ENCODE measurements around the gene ROPN1L.
"Not testable (repeated sequence)": the region's sequence is repeated elsewhere in the genome, so short reads cannot be mapped to it uniquely, and the experiment has no call there.

Gene ROPN1L

DNA sequence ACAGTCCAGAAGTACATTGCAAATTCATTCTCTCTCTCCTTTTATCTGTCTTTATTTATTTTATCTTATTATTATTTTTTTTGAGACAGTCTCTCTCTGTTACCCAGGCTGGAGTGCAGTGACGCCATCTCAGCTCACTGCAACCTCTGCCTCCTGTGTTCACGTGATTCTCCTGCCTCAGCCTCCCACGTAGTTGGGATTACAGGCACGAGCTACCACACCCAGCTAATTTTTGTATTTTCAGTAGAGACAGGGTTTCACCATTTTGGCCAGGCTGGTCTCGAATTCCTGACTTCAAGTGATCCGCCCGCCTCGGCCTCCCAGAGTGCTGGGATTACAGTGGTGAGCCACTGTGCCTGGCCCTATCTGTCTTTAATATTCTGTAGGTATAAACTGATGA, 72.9 kb downstream of the ROPN1L start:
- not testable (repeated sequence) for H3K36me3 ChIP-seq (ENCODE audit: control insufficient read depth, insufficient read depth, low read length); H3K9me3 ChIP-seq (ENCODE audit: control insufficient read depth, low read length); H3K4me3 ChIP-seq (ENCODE audit: extremely low read depth, insufficient read depth, low read length, poor library complexity, severe bottlenecking)
- peaks cover 11% of the 10 kb centered on the region for H3K4me1 ChIP-seq (ENCODE audit: control insufficient read depth, insufficient read depth, low read length, poor library complexity, severe bottlenecking)
- WGBS, 2 experiments (ENCODE audit: insufficient coverage in 2 of 2): 87 to 94% methylated on average over 8 of the region's 8 CpGs
- H3K27ac ChIP-seq (ENCODE audit: low read depth, low read length, severe bottlenecking): peak overlapping the region; percentile 88

Measured in mesodermal cell (in vitro differentiated cells).